Activated naive CD4-positive, alpha-beta T cell treated with anti-CD3 and anti-CD28 coated beads, Interleukin-2, amount 50 U/mL, for 16 hours (primary cell): ENCODE measurements around the gene GREB1.

Experiments used
- DNase-seq: peaks from one replicate; pipeline ENCODE4 v3.0.0-alpha.2; 2020

Gene GREB1

DNA sequence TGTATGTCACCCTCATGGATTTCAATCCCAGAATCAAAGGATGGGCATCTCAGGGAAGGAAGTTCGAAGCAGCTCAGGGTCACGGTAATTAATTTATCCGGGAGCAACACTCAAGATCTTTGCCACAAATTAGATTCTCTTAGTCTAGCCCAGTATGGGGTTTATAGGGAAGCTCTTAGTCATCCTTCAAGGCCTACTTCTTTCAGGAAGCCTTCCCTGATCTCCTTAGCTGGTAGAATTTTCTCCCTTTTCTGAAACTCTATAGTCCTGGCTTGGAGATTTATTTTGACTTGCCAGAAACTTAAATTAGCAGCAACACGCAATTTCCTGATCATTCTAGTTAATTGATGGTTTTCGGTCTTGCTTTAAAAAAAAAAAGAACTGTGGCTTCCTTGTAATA lies 20.5 kb upstream of the GREB1 start:
- no peak for DNase-seq

DNA sequence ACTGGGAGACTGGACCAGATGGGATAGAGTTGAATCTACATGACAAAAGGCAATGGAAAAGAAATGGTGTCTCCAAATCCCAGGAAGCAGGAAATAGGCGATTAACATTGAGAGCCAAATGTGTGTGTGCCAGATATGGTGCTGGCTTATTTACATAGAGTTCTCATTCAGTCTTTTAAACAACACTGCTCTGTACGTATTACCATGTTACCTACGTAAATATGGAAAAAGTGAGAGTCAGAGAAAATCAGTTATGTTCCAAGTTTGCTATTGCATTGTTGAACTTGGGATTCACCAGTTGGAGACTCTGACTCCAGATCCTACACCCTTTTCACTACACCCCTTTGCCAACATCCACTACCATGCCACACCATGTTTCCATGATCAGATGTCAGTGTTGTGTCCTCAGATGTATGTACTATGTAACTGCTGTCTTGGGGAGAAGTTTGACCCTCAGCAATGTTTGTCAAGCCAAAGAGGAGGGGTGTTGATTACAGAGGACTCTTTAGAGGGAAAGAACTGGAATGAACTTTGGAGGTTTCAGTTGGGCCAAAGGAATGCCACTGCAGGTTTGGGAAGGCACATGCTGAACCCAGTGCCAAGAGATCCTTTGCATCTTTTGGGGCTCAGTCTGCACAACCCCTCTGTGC lies 19.6 kb upstream of the GREB1 start:
- no peak for DNase-seq

DNA sequence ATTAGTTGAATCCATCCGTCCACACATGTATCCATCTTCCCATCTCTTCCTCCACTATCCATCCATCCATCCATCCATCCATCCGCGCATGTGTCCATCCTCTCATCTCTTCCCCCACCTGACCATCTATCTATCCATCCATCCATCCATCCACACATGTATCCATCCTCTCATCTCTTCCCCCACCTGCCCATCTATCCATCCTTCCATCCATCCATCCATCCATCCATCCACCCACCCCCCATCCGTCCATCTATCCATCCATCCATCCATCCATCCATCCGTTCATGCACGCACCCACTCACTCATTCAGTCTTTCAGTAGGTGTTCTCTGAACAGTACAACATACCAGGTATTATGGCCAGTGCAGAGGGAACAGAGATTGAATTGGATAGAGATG lies 18.9 kb upstream of the GREB1 start:
- no peak for DNase-seq

DNA sequence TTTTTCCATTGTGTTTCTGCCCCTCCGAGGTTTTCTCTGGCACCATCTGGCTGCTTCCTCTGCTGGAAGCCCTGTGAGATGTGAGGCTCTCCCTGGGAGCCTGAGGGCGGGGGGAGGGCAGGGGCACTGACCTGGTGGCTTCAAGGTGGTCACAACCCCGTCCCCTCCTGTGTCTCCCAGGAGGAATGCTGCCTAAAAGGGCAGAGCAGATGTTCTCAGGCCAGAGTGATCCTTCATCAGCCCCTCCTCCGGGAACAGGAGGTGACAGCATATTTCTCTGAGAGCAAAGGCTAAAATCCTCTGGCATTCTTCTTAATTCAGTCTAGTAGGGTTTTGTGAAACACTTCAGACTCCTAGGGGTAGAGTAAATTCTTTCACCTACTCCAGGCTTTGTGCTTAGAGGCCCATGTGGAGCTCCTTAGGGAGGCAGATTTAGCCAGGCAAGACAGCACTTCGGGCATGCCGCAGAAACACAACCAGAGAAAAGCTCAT lies 18.3 kb upstream of the GREB1 start:
- DNase-seq = no peak

DNA sequence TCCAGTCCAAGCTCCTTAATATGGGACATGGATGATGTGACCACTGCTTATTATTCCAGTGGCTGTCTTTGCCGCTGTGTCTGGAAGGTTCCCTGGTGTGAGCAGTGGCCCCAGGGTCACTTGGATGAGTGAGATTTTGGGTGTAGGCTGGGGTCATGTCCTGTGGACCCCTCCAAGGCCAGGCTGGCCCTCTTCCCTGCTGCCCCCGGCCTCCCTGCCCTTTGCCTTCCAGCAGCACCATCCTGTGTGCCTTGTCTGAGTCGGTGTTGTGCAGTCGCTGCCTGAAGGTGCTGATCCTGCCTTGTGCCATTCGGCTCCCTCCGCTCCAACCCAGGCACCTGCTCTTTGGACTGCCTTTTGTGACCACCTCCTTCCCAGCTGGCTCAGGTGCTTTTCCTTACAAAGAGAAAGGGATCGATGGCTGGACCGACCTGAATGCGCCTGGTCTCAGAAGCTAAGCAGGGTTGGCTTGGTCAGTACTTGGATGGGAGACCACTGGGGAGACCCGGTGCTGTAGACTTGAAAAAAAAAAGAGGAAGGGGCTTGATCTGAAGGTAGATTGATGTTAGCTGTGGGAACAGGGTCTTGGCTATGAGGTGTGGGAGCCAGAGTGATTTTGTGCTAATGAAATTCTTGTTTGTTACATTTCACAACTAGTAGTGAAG lies 16.7 kb upstream of the GREB1 start:
- no peak for DNase-seq

DNA sequence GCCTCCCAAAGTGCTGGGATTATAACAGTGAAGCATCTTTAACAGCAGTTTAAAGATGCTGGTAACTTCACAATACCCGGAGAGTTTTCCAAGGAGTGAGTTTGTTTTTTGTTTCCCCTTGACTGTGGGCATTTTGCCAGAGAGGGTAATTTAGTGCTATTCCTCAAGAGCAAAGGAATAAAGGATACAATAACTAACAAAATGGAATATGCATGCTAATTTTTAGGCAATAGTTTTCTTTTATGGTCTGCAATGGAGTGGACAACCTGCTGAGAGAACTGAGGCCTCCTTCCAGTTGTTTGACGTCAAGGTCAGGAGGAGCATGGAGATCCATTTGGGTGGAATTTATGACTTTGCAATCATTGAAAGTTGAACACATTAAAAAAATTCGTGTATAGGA lies 15.9 kb upstream of the GREB1 start:
- no peak for DNase-seq

DNA sequence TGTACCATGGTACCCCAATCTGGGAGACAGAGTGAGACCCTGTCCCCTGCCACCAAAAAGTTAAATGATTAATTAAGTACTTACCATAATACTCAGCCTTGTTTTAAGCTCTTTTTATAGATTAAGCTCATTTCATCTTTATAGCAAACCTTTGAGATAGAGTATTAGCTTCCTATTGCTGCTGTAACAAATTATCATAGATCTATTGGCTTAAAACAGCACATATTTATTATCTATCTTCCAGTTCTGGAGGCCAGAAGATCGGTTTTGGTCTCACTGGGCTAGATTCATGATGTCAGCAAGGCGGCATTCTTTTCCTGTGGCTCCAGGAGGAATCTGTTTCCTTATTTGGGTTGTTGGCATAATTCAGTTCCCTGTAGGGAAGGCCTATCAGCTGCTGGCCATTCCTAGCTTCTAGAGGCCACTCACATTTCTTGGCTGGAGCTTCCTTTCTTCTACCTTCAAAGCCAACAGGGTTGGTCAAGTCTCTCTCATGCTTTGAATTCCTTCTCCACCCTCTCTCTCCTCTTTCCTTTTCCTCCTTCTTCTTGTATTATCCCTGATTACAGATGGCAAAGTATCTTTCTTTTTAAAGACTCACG lies 13.7 kb upstream of the GREB1 start:
- DNase-seq = no peak

DNA sequence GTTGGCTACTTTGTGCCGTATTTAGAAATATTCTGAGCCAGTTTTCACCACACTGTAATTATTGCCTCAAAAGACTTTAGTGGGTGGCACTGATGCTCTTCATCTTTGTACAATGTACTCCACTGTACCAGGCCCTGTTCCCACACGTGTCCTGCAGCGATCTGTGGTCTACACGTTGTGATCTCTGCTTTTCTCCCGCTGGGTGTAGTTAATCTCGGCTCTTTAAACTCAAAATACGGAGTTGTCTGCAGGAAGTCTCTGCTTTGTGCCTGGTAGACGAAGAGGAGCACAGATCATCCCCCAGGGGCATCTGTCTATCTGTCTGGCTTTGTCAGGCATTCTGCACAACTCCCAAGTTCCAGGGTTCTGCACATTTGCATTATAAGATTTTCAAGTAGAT lies 12.1 kb upstream of the GREB1 start:
- no peak for DNase-seq

DNA sequence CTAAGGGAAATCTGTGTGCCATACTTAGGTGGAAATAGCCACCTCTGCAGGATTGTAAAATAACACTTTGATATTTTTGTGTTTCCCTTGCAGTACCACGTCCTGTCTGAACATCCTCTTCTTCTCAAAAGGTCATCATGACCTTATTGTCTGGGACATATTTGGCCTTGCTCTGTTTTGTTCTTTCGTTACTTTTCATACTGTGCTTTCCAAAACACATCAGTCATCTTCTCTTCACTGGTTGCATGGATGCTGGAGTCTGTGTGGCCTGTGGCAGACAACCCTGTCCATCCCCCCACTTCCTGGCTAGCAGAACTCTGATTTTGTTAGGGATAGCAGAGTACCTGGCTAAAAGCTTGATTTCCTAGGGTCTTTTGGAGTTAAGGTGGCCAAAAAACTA lies 9.4 kb upstream of the GREB1 start:
- no peak for DNase-seq

DNA sequence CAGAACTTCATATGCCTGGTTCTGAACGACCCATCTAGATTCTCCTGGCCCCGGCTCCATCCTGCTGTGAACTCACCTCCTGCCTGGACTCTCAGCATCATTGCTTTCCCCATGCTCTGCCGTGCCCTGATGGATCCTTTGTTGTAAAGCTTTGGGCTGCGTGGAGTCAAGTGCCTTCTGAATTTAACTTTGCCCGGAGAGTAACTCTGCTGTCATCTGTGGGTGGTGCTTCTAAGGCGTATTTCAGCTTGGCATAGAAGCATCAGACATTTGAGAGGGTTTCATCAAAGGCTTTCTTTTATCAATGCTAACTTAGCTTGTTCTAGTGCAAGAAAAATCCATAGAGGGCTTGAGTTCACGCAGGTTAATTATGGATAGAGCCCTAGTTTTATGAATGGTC lies 8.1 kb upstream of the GREB1 start:
- DNase-seq = no peak

DNA sequence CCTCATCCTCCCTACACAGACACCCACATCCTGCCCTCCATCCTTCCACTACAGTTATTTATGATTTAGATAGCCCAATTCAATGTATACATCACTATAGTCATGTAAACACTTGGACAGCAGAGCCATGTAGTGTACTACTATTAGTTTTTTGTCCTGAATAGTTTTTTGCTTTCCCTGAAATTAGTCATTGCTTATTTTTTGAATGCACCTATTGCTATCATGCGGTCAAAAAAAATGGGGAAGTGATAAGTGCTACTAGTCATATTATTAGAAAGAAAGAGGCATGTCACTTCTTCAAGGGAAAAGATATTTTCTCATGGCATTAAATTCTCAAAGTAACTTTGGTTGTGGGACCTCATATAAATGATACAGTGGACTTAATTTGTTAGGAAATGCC lies 6.8 kb upstream of the GREB1 start:
- DNase-seq = no peak

DNA sequence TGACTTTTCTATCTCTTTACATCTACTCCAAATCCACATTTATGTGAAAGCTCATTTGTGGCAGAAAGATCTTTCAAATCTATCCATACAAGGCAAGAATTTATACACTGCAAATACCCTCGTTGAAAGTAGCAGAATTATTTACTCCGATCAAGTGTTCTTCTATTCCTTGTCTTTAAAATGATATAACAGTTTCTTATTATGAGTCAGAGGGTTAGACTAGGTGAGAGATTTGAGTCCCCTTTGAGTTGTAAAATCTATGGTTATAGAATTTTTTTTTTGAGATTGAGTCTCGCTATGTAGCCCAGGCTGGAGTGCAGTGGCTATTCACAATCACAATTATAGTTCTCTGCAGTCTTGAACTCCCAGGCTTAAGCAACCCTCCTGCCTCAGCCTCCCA lies 5.6 kb upstream of the GREB1 start:
- no peak for DNase-seq

DNA sequence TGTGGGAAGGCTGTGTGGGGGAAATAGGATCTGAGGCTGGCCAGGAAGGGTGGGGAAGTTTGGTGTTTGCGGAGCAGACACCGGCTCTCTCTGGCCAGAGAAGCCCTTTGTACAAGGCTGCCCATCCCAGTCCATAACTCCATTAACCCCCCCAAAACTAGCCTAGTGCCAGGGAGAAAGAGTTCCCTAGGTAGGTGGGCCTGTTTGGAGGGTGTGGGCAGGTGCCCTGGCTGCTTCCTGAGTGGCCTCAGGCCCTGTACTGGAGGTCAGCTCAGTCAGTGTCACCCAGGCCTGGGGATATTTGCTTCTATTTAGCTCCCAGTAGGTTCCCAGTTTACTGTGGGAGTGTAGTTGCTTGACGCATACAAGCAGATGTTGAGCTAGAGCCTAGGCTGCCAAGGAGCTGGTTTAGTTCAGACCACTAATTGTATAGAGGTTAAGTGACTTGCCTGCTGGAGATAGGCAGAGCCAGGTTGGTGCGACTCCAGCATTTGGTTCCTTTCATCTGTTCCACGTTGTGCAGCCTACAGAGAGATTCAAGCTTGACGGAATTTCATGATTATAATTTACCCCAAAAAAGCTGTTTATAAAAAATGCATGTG lies 2.9 kb upstream of the GREB1 start:
- no peak for DNase-seq

DNA sequence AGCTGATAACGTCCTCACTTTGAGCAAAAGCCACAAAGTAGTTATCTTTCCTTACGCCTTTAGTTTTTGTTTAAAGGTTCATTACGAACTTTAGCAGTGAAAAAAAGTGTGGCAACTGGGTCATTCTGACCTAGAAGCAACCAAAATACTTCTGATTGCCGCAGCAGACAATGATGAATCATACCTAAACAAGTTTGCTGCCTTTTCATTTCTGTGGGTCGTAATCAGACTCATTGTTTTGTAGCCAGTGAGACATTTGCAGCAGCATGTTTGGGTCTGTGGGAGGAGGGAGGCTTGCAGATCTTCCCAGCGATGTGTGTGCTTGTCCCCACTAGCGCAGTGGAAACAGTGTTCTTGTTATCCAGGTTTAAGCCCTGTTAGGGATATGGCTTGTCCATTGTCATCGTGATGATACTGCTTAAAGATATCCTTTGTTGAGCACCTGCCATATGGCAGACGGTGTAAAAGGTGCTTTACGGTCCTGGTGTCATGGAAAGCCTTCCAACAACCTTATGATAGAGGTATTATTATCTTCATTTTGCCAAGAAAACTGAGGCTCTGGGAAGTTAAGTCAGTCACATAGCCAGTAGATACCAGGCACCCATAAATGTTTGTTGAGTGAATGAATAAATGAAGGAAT lies 1.3 kb upstream of the GREB1 start:
- no peak for DNase-seq

DNA sequence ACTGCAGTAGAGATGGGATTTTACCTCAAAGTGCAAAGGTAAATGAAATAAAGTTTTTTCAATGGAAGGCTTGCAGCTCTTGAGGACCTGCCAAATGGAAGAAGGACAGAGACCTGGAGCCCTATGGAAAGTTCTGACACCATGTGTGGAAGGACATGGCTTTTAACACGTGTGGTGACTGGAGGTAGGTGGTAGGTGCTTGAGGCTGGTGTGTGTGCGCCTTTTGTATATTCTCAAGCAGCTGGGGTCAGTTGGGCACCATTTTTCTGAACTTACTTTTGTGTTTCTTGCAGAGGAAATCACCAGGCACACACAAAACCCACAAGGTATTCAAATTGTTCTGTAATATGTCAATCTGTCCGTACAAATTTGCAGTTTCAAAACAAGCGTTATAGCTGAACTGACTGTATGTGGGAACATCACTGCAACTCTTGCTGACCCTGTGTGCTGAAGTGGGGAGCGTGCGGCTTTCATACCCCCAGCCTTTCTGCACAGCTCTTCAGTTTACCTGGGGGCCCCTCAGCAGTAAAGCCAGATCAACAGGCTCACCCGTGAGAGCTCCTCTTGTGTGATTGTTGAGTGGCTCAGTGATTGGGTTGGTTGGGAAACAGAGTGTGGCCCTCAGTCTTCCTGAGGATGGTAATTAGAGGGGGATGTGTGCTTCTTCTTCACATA lies 363 bp downstream of the GREB1 start:
- DNase-seq = no peak

DNA sequence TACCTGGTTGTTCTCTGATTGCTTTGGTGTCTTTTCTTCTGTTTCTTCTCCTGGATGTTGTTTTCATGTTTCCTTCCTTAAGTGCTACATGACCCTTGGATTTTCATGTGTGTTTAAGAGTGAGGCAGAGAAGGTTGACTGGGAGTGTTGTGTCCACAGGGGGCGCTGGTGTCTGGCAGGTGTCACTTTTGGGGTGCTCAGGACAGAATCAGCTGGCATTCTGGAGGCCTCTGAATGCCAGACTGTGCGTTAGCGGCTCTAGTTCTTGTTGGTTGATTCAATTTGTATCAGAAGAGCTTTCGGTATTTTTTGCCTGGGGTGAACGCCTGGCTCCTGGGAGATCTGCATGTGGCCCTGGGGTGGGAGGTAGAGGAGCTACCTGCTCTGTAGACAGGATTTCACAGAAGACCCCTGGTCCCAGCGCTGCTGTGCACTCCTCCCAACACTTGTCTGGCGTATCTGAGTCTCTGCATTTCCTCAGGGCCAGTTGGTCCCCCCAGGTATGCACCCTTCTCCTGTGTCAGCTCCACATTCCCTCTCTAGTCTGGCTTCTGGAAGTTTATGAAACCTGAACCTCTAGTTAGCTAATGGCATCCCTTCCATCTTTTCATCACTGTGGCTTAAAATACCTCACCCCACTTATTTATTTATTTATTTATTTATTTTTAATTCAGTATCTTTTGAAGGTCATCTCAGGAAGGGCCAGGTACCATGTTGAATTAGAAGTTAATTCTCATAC lies 1.1 kb downstream of the GREB1 start:
- no peak for DNase-seq

DNA sequence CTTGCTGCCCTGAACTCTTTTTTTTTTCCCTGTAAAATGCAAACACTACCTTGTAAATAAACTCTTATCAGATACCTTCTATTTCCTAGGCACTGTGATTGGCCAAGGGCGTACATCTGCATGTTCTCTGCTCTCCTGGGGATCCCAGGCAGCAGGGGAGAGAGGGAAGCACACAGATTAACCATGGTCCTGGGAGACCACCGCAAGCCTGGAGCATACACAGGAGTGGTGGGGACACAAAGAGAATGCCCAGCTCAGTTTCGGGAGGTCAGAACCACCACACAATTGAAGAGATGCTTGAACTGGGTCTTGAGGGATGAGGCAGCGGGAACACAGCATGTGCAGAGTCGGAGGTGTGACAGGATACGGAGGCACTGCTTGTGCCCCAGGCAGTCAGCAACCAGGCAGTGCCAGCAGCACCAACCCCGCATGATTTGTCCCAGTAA lies 2.1 kb downstream of the GREB1 start:
- DNase-seq = no peak

DNA sequence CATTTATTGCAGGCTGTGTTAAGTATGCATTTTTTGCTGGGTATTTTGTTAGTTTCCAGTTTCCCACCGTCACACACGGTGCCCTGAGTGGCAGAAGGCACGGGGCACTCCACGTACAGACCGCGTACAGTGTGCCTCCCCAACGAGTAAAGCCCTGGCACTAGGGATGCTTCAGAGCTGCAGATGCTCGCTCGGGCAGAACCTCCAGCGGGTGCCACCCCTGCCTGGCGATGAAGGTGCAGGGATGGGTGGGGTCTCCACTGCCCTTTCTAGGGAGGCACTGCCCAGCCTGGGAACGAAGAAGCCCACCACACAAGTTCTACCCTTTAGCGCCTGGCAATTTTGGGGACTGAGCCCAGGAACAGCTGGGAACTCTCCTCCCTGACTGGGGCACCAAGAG lies 4.1 kb downstream of the GREB1 start:
- no peak for DNase-seq

DNA sequence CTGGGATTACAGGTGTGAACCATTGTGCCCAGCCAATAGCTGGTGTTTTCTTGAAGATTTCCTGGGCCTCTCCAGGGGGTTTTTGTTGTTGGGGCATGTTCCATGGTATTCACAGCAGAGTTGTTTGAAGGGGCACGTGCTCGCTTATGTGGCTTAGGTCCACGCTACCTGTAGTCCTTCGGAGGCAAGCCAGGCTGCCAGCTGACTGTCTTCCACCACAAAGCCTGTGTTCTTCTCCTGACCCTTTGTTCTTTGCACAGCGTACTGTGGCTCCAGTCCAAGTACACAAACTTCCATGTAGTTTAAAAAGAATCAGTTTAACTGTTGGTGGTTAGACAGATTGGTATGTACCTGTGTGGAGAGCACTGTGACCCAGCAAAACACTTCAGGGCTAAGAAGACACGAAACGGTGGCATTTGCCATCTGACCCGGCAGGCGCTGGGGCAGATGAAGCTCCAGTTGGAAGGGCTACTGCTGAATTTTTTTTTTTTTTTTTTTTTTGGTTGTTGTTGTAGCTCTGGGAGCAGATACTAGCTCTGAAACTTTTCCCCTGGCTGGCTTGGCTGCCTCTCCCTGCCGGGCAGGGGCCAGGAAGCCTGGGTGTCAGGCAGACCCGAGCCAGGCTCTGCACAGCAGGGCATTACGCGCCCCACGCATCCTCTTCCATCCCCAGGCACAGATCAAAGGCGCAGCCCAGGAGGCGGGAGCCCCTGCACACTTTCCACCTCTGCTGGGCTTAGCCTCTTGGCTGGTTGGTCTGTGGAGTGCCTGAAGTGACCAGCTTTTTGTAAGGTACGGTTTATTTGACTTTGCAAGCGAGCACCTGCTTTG lies 5.7 kb downstream of the GREB1 start:
- no peak for DNase-seq

DNA sequence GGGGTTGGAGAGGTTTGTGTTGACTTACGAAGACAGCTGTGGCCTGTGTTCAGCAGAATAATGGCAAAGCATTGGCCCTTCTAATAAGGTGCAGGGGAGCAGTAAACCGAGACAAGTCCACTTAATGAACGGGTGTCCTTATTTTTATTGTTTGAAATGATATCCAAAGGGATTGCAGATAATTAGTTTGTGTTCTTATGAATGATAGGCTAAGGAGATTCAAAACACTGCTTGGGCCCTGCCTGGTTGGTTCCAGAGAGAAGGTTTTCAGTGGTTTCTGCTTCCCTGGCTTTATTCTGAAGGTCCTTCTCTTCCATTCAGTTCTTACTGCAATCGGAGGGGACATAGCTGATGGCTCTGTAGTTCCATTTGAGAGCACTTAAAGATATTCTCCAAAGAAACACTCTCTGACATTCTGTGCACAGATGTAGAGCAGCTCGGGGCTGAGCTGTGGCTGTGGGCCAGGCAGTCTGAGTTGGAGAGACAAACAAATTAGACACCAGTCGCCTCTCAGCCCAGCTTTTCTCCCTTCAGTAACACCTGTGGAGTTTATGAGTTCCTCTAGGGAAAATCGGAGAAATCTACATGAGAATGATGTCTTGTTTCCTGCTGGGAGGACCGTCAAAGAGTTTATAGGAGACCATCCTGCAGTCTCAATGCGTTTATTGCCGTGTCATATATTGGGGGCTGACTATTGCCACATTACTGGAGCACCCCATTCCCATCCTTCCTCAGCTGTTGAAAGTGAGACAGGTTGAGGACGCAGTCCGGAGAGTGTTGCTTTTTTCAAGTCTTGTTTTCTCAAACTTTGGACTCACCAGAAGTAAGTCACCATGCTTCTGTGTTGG lies 6.5 kb downstream of the GREB1 start:
- no peak for DNase-seq
